Measurements from ENCODE around the gene NME1. TPM values are rescaled to one million over a fixed set of nuclear protein-coding genes. Genes with fewer than 3 reads are reported as not detected.

NME1 gene
- total and polyA plus RNA-seq, 9 of the 15 experiments (the other 6 are each of a cell fraction or from before 2014, with no cell fraction given), result 449 to 1,588 (median 604) TPM

GRCh38 chr17:51120357-51120738 lies 33.0 kb upstream of the NME1 start:
- peaks cover 11% of the 10 kb centered on the region; the same call in 2 of the 3 replicates for H3K36me3 ChIP-seq (ENCODE audit: control insufficient read depth, insufficient read depth, low read length)
- H3K4me1 ChIP-seq (replicated peaks in 1 of 2; ENCODE audit: control insufficient read depth in 2 of 2, insufficient read depth in 2 of 2, low read length in 2 of 2), result peaks cover 12 to 25% of the 10 kb centered on the region in 2 experiments
- ATAC-seq, result peak; percentile 59
- intact Hi-C loops (cut with micrococcal nuclease), result no loop called here
- H3K4me3 ChIP-seq, result peak overlapping the region; percentile 97
- H3K9ac ChIP-seq (ENCODE audit: insufficient read depth in 1 of 2, low read depth in 2 of 2, low read length in 2 of 2), result peak overlapping the region; percentile 84 to 100
- 4% methylated on average over 32 of the region's 42 CpGs for WGBS (ENCODE audit: insufficient coverage, low coverage, missing lambda C conversion rate)
- peaks cover 55% of the 10 kb centered on the region for H3K79me2 ChIP-seq (ENCODE audit: control insufficient read depth, insufficient read depth, low read length)
- no peaks in the 10 kb centered on the region for H3K9me3 ChIP-seq (replicated peaks; ENCODE audit: control insufficient read depth, insufficient read depth, low read depth, low read length)
- FAIRE-seq, result no peak
- DNase-seq (ENCODE audit: extremely low read depth in 1 of 4, low spot score in 3 of 4), result peak in 3 of 4 experiments; percentile 46 to 54 (median 49)
- CTCF ChIA-PET (ENCODE audit: low intra/inter-chr PET ratio), result interaction anchor here (1.1 to 2.2 kb wide), 2 partner anchors 32 to 64 kb away, joined by 3 to 14 read pairs; partner anchors contain the start of gene NME1
- H3K27me3 ChIP-seq (ENCODE audit: control insufficient read depth in 2 of 2, insufficient read depth in 2 of 2, low read length in 2 of 2), result no peaks in the 10 kb centered on the region
- peak overlapping the region; percentile 88 for H3K4me2 ChIP-seq (ENCODE audit: insufficient read depth, low read length)
- H3K9me1 ChIP-seq (ENCODE audit: control insufficient read depth, insufficient read depth, low read length), result no peaks in the 10 kb centered on the region
- peak overlapping the region; percentile 96 for H3K27ac ChIP-seq (ENCODE audit: extremely low read depth, low read depth, low read length)
- POLR2A ChIA-PET, result interaction anchor here (0.6 to 2.3 kb wide), 10 partner anchors 8 to 185 kb away, joined by 3 to 8 read pairs (median 4); partner anchors contain the start of gene NME1
- peaks cover 21% of the 10 kb centered on the region; the same call in 1 of the 2 replicates for H4K20me1 ChIP-seq (replicated peaks; ENCODE audit: control insufficient read depth, insufficient read depth, low read length)
- no TSS peak for BruUV-seq (replicated peaks)
- H2AFZ ChIP-seq (ENCODE audit: low read depth, low read length), result peak overlapping the region; percentile 66; the same call in 1 of the 2 replicates
- in situ Hi-C loops (cut with MboI), result no loop called here
- TF ChIP-seq TFAP4 (CRISPR knock-in tag; IDR thresholded peaks at IDR 0.05; ENCODE audit: borderline replicate concordance) (peak; percentile 20; the same call in 1 of the 2 replicates), KDM5B (IDR thresholded peaks at IDR 0.05; ENCODE audit: insufficient replicate concordance, low read depth, low read length) (peak; percentile 24), RUNX1 (IDR thresholded peaks at IDR 0.05; ENCODE audit: low read depth) (no peak), MAZ (CRISPR knock-in tag; conservative IDR thresholded peaks at IDR 0.05 in 1 of 2, IDR thresholded peaks at IDR 0.05 in 1 of 2) (peak; percentile 25 to 39; a peak in 3 of 4 replicates), JUN (IDR thresholded peaks at IDR 0.05; ENCODE audit: borderline replicate concordance, low read depth, low read length) (0 out of 2 replicates have a peak, but pooled peaks have one; percentile 4), JUN (CRISPR knock-in tag; IDR thresholded peaks at IDR 0.05; ENCODE audit: borderline replicate concordance) (peak; percentile 84; the same call in 1 of the 2 replicates), ZNF407 (IDR thresholded peaks at IDR 0.05; ENCODE audit: low read depth) (no peak), NFYB (IDR thresholded peaks at IDR 0.05; ENCODE audit: extremely low read depth, insufficient read length) (no peak), TAL1 (IDR thresholded peaks at IDR 0.05) (no peak), ZNF699 (CRISPR knock-in tag; IDR thresholded peaks at IDR 0.05; ENCODE audit: insufficient replicate concordance) (no peak), TAF7 (tag; IDR thresholded peaks at IDR 0.05) (no peak), NRF1 (conservative IDR thresholded peaks at IDR 0.05 in 1 of 2, IDR thresholded peaks at IDR 0.05 in 1 of 2) (peak; percentile 65 to 67)

Data from K562 (cell line).